GM12864 (cell line): Measurements from ENCODE around the gene DDO.

Experiments
- DNase-seq: peaks from one replicate; pipeline ENCODE4 v3.0.0-alpha.2; 2011; ENCODE audit warnings: low read depth
- H3K4me3 ChIP-seq: 2 replicates; pipeline ENCODE4 v1.5.1; 2011; ENCODE audit warnings: mild to moderate bottlenecking, low read depth, low read length, control low read depth
- TF ChIP-seq, protein P1 (sequence below): IDR thresholded peaks from 2 replicates; pipeline ENCODE4 v1.5.1; 2011; ENCODE audit warnings: low read depth, mild to moderate bottlenecking, moderate library complexity, low read length, control low read depth, inconsistent platforms; ENCODE audit errors: missing control alignments

The DDO gene

DNA sequence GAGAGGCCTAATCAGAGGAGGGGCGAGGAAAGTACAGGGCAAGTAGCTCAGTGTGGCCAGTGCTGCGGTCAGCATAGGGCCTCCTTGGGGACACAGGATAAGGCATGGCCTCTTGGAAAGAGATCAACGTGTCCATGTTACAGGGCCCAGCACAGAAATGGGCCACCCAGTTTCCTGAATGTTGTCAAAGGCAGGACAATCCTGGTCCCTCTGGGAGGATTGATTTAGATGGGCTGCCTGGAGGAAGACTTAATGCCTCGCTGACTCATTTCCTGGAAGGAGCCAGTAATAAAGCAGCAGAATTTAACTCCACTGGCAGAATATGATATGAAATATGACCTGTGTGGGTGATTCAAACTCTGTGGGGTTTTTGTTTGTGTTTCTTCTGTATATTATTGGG lies 16.6 kb downstream of the DDO start:
- no peak for DNase-seq
- no peak overlapping the region for H3K4me3 ChIP-seq
- TF ChIP-seq, protein P1, sequence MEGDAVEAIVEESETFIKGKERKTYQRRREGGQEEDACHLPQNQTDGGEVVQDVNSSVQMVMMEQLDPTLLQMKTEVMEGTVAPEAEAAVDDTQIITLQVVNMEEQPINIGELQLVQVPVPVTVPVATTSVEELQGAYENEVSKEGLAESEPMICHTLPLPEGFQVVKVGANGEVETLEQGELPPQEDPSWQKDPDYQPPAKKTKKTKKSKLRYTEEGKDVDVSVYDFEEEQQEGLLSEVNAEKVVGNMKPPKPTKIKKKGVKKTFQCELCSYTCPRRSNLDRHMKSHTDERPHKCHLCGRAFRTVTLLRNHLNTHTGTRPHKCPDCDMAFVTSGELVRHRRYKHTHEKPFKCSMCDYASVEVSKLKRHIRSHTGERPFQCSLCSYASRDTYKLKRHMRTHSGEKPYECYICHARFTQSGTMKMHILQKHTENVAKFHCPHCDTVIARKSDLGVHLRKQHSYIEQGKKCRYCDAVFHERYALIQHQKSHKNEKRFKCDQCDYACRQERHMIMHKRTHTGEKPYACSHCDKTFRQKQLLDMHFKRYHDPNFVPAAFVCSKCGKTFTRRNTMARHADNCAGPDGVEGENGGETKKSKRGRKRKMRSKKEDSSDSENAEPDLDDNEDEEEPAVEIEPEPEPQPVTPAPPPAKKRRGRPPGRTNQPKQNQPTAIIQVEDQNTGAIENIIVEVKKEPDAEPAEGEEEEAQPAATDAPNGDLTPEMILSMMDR, result no peak

DNA sequence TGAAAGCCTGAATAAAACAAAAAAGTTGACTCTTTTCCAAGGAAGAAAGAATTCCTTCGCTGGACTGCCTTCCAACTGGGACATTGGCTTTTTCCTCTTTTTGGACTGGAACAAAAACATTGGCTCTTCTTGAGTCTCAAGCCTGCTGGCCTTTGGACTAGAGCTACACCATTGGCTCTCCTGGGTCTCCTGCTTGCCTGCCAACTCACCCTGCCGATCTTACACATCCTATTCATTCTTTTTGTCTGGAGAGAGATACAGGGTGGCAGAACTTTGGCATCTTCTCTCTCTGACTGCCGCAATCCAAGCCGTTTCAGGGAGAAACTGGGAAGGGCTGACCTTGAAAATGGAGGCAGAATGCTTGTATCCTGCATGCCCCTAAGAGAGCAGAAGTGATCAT lies 20.2 kb downstream of the DDO start:
- TF ChIP-seq, protein P1, result no peak
- no peak overlapping the region for H3K4me3 ChIP-seq
- no peak for DNase-seq

DNA sequence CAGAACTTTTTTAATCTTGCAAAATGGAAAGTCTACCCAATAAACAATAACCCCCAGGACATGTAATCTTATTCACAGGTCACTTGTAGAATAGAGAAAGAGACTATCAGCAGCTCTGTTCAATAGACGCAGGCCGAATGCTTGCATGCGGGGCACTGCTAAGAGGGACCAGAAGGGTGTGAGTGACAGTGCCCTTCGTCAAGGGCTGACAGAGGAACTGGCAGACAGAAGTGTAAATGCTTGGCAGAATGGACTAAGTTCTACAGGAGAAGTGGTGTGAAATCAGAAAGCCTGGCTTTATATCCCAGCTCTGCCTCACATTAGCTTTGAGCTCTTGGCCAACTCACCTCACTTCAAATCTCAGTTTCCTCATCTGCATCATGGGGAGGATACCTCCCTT lies 21.0 kb downstream of the DDO start:
- H3K4me3 ChIP-seq, result no peak overlapping the region
- TF ChIP-seq, protein P1, result no peak
- no peak for DNase-seq

DNA sequence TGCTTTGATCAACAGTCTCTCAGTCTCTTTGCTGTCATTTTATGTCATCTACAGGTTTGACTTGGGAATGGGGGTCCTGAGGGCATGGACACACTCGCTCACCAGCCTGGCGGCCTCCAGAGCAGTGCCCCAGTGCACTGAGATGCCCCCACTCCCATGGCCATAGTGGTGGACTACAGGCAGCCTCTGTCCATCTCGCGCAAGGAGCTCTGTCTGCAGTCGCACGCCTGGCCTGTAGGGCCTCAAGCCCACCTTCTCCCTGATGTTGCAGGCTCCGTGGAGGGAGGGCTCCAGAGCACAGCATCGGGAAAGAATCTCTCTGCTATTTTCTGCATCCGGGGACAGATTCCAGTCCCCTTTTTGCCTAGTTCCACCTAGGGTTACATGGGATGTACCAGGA lies 22.6 kb downstream of the DDO start:
- DNase-seq, result no peak
- no peak overlapping the region for H3K4me3 ChIP-seq
- TF ChIP-seq, protein P1, result no peak

DNA sequence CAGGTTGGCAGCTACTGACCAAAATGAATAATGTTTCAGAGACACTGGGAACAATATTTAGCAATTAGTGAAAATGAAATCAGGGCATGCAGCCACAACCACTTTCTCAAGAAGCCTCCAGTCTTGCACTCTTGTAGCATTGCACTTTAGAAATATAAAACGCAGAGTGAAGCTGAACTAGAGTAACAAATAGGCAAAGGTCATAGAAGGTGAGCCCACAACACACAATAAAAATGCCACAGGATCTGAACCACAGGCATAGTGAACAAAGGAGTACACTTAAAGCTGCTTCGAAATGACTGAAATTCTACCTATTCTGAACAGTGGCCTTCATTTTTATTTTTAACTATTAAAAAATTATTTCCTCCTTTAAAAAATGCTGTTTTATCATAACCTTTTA lies 25.0 kb downstream of the DDO start:
- H3K4me3 ChIP-seq, result no peak overlapping the region
- TF ChIP-seq, protein P1, result no peak
- DNase-seq, result no peak

DNA sequence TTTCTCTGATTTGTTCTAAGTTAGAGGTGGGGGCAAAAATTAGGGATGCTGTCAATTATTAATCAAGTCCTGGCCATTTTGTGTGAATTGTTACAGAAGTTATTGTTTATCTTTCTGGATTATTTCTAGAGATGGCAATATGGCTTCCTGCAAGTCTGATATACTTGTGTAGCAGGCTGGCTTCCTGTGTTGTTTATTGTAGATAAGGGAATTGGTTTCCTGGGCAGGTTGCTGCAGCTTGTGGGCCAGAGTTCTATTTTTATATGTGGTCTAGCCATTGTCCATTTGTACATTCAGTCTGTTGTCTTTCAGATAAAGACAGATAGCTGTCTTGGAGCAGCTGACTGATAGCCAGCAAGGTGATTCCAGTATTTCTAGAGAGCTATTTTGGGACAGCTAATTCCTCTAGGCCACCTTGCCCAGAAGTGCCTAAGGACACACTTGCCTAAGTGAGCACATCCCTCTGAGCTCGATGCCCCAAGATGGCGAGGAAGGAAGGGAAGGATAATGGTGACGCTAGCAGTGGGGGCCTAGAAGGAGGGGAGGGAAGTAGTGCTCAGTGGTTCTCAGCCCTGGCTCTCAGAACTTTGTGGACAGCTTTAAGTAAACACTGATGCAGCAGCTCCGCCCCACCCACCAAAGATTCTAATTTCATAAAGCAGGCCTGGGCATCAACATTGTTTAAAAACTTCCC lies 25.5 kb downstream of the DDO start:
- TF ChIP-seq, protein P1, result no peak

DNA sequence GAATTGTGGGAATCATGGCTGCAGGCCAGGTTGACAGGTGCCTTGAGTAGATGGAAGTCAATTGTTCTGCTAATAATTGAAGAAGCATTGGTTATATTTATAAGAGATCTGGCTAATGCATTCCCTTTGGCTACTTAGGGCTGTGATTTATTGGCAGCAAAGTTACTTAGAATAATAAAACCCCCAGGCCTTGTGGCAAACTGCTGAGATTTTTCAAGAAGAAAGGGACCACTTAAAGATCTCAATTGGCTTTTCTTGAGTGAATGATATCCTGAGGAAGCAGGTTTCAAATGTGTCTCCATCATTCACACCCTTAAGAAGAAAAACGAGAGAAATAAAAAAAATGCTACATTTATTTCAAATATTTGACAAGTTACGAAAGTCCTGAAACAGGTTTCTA lies 27.4 kb downstream of the DDO start:
- TF ChIP-seq, protein P1, result no peak
- DNase-seq, result no peak
- H3K4me3 ChIP-seq, result no peak overlapping the region

More for the DNA sequence above, 25.5 kb downstream of the DDO start:
- no peak overlapping the region for H3K4me3 ChIP-seq
- no peak for DNase-seq
